Loucy (cell line): ENCODE results near the gene KBTBD8.

Experiments
- EZH2phosphoT487 ChIP-seq: fragments of 200-600 bp; IDR thresholded peaks from 2 replicates; pipeline ENCODE4 v1.6.1; 2018; ENCODE audit warnings: antibody characterized with exemption, mild to moderate bottlenecking, moderate library complexity, borderline replicate concordance
- TF ChIP-seq, protein P1 (sequence below): fragments of 200-600 bp; sonication (generic); conservative IDR thresholded peaks from 2 replicates; pipeline ENCODE4 v1.5.1; 2014; ENCODE audit warnings: mild to moderate bottlenecking, antibody characterized with exemption, low read length

- TF ChIP-seq, protein P1, sequence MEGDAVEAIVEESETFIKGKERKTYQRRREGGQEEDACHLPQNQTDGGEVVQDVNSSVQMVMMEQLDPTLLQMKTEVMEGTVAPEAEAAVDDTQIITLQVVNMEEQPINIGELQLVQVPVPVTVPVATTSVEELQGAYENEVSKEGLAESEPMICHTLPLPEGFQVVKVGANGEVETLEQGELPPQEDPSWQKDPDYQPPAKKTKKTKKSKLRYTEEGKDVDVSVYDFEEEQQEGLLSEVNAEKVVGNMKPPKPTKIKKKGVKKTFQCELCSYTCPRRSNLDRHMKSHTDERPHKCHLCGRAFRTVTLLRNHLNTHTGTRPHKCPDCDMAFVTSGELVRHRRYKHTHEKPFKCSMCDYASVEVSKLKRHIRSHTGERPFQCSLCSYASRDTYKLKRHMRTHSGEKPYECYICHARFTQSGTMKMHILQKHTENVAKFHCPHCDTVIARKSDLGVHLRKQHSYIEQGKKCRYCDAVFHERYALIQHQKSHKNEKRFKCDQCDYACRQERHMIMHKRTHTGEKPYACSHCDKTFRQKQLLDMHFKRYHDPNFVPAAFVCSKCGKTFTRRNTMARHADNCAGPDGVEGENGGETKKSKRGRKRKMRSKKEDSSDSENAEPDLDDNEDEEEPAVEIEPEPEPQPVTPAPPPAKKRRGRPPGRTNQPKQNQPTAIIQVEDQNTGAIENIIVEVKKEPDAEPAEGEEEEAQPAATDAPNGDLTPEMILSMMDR, result no peak
- TF ChIP-seq EZH2phosphoT487, result no peak
Observed at GRCh38 chr3:66985336-66985920, 12.7 kb upstream of the KBTBD8 start.
